Sigmoid colon (tissue), 4 donors: ENCODE results near the gene RHO.

Experiments used
- EP300 ChIP-seq, 4 donors: sonication (generic); formaldehyde crosslinking; IDR thresholded peaks; one replicate each; pipeline ENCODE4 v1.6.1; 2017; ENCODE audit warnings: antibody characterized with exemption in 4 of 4
- POLR2A ChIP-seq, 2 donors: fragments of 450-650 bp; IDR thresholded peaks; one replicate each; pipeline ENCODE4 v1.6.1; 2016; ENCODE audit warnings: antibody characterized with exemption in 2 of 2, mild to moderate bottlenecking in 2 of 2, moderate library complexity in 2 of 2
- POLR2AphosphoS5 ChIP-seq, 4 donors: sonication (generic); formaldehyde crosslinking; IDR thresholded peaks; one replicate each; pipeline ENCODE4 v1.6.1; 2017; ENCODE audit warnings: antibody characterized with exemption in 4 of 4
- TF ChIP-seq, protein P1 (sequence below), 4 experiments: fragments of 450-650 bp in 3 of 4; fragments of 200-600 bp in 1 of 4; IDR thresholded peaks; one replicate each; pipeline ENCODE4 v1.5.1; 2016 to 2019; ENCODE audit warnings: antibody characterized with exemption in 4 of 4, mild to moderate bottlenecking in 3 of 4, moderate library complexity in 2 of 4

DNA sequence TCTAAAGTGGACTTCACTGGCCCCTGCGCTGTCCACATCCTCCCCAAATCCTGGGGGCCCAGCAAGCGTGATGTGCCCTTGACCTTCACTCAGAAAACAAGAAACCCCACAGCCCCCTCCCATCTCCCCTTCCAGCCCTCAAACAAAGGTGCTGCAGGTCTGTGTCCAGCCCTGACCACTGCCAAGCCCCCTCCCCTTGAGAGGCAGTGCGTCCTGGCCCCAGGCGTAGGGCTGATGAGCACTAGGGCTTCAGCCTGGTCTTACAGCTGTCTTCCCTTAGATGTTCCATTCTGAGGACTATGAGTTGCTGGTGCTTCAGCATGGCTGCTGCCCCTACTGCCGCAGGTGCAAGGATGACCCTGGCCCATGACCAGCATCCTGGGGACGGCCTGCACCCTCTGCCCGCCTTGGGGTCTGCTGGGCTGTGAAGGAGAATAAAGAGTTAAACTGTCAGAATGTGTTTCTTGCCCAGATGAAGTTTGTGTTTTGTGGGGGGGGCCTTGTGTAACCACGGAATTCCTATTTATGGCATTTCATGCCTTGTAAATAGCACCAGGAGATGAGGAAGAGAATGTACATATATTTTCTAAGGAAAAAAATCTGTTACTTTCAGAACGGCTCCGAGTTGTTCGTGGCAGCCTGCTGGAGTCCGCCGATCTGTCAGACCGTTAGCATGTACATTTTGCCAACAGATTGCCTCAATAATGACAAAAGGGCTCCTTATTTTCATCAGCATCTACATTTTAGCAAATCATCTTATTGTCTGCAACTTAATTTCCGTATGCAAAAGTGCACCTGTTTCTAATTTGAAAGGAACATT is 8.3 kb upstream of the RHO start:
- TF ChIP-seq, protein P1, sequence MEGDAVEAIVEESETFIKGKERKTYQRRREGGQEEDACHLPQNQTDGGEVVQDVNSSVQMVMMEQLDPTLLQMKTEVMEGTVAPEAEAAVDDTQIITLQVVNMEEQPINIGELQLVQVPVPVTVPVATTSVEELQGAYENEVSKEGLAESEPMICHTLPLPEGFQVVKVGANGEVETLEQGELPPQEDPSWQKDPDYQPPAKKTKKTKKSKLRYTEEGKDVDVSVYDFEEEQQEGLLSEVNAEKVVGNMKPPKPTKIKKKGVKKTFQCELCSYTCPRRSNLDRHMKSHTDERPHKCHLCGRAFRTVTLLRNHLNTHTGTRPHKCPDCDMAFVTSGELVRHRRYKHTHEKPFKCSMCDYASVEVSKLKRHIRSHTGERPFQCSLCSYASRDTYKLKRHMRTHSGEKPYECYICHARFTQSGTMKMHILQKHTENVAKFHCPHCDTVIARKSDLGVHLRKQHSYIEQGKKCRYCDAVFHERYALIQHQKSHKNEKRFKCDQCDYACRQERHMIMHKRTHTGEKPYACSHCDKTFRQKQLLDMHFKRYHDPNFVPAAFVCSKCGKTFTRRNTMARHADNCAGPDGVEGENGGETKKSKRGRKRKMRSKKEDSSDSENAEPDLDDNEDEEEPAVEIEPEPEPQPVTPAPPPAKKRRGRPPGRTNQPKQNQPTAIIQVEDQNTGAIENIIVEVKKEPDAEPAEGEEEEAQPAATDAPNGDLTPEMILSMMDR (IDR thresholded peaks at IDR 0.05), result no peak
- no peak for TF ChIP-seq POLR2A (IDR thresholded peaks at IDR 0.05)
- no peak for TF ChIP-seq EP300 (IDR thresholded peaks at IDR 0.05)
- TF ChIP-seq POLR2AphosphoS5 (IDR thresholded peaks at IDR 0.05), result no peak
